HS-27A (cell line): ENCODE data around the gene PDGFD.

Experiments
- DNase-seq: peaks from one replicate; pipeline ENCODE4 v3.0.0-alpha.2; 2012; ENCODE audit warnings: low read depth, missing footprints

PDGFD gene

GRCh38 chr11:104145062-104145461 lies 18.9 kb downstream of the PDGFD start:
- DNase-seq, result no peak

- no peak for DNase-seq
These were observed 21.2 kb downstream of the PDGFD start for GRCh38 chr11:104142698-104143097.

GRCh38 chr11:104136861-104137260 lies 27.1 kb downstream of the PDGFD start:
- no peak for DNase-seq

- DNase-seq, result no peak
These were observed 29.2 kb downstream of the PDGFD start for GRCh38 chr11:104134745-104135144.

- no peak for DNase-seq
These were observed 33.8 kb downstream of the PDGFD start for GRCh38 chr11:104130161-104130560.

- DNase-seq, result no peak
These were observed 34.8 kb downstream of the PDGFD start for GRCh38 chr11:104129145-104129544.

- DNase-seq, result no peak
These were observed 36.1 kb downstream of the PDGFD start for GRCh38 chr11:104127828-104128227.

- DNase-seq, result no peak
These were observed 37.5 kb downstream of the PDGFD start for GRCh38 chr11:104126464-104126863.

- no peak for DNase-seq
These were observed 39.0 kb downstream of the PDGFD start for GRCh38 chr11:104124979-104125378.

- DNase-seq, result no peak
These were observed 41.1 kb downstream of the PDGFD start for GRCh38 chr11:104122836-104123235.

- no peak for DNase-seq
These were observed 41.8 kb downstream of the PDGFD start for GRCh38 chr11:104122011-104122635.

- DNase-seq, result no peak
These were observed 43.3 kb downstream of the PDGFD start for GRCh38 chr11:104120493-104121137.

GRCh38 chr11:104118105-104118744 lies 45.7 kb downstream of the PDGFD start:
- DNase-seq, result no peak

- DNase-seq, result no peak
These were observed 50.4 kb downstream of the PDGFD start for GRCh38 chr11:104113541-104113940.

GRCh38 chr11:104106136-104106754 lies 57.7 kb downstream of the PDGFD start:
- DNase-seq, result no peak

- DNase-seq, result no peak
These were observed 58.8 kb downstream of the PDGFD start for GRCh38 chr11:104105155-104105554.

- DNase-seq, result no peak
These were observed 59.3 kb downstream of the PDGFD start for GRCh38 chr11:104104664-104105063.

- no peak for DNase-seq
These were observed 59.7 kb downstream of the PDGFD start for GRCh38 chr11:104104201-104104600.

- no peak for DNase-seq
These were observed 65.4 kb downstream of the PDGFD start for GRCh38 chr11:104098555-104098954.

GRCh38 chr11:104098132-104098531 lies 65.8 kb downstream of the PDGFD start:
- DNase-seq, result no peak

- DNase-seq, result no peak
These were observed 67.0 kb downstream of the PDGFD start for GRCh38 chr11:104096900-104097299.

GRCh38 chr11:104095791-104096190 lies 68.2 kb downstream of the PDGFD start:
- no peak for DNase-seq

GRCh38 chr11:104094576-104094975 lies 69.4 kb downstream of the PDGFD start:
- no peak for DNase-seq
